Muscle of arm (tissue), 12 donors: ENCODE measurements around the gene GSN. TPM values are rescaled to one million over a fixed set of nuclear protein-coding genes. Genes with fewer than 3 reads are reported as not detected.
A peak's percentile ranks its signal among the peaks of the same experiment; 100 is the strongest.

Source experiments
- DNase-seq: peaks from one replicate; pipeline ENCODE4 v3.0.0-alpha.2; 2013
- polyA plus RNA-seq, 12 donors: library from polyadenylated mRNA; unstranded; fragments of 120-200 nt; gene quantifications; one replicate each; pipeline ENCODE4 v1.2.1, GENCODE V29; 2013; ENCODE audit not compliant: insufficient read length in 12 of 12

GSN gene
- polyA plus RNA-seq, 12 donors = 210 to 597 (median 263) TPM

DNA sequence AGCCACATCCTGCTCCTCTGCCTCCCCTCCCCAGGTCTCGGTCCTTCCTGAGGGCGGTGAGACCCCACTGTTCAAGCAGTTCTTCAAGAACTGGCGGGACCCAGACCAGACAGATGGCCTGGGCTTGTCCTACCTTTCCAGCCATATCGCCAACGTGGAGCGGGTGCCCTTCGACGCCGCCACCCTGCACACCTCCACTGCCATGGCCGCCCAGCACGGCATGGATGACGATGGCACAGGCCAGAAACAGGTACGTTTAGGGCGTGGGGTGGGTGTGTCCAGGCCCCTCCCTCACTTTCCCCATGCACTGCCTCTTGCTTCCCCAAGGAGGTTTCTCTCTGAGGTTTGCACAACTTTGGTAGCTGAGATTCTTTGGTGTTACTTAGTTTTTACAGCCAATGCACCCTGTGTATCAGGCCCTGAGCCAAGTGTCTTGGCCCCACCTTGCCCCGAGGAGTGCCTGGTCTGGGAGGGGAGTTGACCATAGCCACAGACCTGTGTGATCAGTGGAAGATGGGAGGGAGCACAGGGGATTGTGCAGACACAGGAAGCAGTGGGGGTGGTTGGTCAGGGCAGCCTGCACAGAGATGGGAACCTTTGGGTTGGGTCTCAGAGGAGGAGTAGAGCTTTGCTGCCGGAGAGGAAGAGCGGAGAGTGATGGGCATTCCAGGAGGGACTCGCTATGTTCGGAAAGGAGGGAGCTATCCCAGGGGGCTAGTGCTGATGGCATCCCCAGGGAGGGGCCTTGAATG lies 50.8 kb downstream of the GSN start:
- DNase-seq = no peak

DNA sequence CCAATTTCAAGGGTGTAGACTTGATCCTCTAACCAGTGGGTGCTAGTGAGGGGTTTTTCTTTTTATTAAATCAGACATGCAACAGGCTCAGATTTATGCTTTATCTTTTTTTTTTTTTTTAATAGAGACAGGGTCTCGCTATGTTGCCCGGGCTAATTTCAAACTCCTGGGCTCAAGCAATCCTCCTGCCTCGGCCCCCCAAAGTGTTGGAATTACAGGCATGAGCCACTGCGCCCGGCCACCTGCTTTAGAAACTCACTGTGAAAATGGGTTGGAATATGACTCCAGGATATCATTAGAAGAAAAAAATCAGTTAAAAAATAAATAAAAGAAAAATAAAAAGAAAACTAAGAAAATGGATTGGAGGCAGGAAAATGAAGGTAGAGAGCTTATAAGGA lies 51.4 kb downstream of the GSN start:
- DNase-seq = no peak

DNA sequence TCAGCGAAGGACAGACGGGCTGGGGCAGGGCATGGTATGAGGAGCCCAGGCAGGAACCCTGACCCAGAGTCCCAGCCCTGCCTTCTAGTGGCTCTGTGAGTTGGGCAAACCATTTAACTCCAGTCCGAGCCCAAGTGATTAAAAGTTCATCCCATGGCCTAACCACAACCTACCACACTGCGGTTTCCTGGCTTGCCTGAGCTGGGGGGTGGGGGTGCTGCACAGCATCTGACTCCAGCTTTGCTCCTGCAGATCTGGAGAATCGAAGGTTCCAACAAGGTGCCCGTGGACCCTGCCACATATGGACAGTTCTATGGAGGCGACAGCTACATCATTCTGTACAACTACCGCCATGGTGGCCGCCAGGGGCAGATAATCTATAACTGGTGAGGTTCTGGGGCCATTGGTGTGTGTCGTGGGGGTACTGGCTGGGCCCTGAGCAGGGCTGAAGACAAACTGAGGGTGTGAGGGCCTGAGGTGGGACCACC lies 53.1 kb downstream of the GSN start:
- no peak for DNase-seq

DNA sequence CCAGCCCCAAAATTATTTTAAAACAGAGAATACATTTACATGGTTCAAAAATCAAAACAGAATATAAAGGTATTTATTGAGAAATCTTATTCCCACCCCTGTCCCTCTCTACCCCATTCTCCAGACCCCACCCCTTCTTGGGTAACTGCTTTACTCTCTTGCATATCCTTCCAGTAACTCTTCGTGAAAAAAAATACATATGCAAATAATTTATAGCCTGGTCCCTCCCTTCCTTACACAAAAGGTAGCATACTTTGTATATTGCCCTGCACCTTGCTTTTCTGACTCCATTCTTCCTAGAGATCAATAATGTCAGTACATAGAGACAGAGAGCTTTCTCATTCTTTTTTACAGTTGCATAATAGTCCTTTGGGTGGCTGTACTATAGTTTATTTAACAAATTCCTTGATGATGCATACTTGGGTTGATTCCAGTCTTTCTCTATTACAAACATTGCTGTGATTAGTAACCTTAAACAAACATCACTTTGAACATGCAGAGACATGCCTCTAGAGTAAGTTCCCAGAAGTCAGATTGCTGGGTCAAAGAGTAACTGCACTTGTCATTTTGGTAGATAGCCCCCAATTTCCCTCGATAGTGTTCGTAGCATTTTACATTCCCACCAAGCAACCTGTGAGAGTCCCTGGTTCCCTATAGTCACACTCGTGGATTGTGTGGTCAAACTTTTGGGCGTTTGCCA lies 54.2 kb downstream of the GSN start:
- no peak for DNase-seq

DNA sequence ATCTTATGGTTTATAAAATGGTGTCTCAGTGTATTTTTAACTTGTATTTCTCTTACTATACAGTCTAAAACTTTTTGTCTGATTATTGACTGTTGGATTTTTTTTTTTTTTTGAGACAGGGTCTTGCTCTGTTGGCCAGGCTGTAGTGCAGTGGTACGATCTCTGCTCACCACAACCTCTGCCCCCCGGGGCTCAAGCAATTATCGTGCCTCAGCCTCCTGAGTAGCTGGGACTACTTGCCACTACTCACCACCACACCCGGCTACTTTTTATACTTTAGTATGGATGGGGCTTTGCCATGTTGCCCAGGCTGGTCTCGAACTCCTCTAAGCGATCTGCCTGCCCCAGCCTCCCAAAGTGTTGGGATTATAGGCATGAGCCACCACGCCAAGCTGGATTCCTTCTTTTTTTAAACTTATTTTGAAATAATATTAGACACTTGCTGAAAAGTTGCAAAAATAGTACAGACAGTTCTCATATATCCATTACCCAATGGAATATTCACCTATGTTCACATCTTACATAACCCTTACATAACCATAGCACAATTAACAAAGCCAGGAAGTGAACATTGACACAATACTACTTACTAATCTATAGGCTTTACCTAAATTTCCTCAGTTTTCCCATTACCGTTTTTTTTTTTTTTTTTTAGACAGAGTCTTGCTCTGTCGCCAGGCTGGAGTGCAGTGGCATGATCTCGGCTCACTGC lies 54.9 kb downstream of the GSN start:
- no peak for DNase-seq

DNA sequence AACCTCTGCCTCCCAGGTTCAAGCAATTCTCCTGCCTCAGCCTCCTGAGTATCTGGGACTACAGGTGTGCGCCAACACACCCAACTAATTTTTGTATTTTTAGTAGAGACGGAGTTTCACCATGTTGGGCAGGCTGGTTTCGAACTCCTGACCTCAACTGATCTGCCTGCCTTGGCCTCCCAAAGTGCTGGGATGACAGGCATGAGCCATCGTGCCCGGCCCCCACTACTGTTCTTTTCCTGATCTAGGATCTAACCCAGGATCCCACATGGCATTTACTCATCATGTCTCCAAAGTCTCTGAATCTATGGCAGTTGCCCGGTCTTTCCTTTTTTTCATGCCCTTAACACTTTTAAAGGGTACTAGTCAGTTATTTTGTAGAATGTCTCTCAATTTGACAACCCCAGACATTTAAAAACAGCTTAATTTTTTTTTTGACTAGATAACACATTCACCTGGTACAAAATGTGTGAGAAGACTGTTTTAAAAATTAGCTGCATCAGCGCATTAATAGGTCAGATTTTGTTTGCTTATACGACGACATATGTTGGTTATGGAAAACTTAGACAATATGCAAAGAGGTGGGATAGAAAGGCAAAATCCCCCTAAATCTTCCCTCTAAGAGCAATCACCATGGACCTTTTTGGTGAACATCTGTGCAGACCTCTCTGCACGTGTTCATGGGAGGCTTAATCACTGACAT lies 55.6 kb downstream of the GSN start:
- no peak for DNase-seq

DNA sequence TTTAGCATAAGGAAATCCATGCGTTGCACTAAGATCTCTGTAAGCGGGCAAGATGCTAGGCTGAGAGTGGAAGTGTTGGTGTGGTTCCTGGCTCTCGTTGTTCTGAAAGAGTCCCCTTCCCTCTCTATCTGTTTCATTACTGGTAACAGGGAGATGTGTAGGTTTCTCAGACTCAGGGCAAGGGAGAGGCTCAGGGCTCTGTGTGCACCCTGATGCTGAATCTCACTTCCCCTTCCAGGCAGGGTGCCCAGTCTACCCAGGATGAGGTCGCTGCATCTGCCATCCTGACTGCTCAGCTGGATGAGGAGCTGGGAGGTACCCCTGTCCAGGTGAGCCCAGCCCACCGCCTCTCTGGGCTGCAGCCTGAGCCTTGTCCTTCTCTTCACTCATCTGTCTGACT lies 56.4 kb downstream of the GSN start:
- DNase-seq = no peak

DNA sequence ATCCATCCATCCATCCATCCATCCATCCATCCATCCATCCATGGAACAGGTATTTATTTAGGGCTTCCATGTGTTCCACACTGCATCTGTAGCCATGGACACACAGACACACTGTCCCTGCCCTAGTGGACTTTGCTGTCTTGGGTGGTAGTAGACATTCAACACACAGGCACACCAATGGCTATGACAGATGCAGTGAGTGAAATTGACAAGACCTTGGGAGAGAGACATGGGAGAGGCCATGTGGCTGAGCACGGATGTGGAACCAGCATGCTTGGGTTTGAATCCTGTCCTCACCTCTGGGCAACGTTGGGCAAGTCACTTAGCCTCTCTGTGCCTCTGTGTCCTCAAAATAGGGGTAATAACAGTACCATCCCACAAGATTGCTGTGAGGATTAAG lies 56.8 kb downstream of the GSN start:
- no peak for DNase-seq

DNA sequence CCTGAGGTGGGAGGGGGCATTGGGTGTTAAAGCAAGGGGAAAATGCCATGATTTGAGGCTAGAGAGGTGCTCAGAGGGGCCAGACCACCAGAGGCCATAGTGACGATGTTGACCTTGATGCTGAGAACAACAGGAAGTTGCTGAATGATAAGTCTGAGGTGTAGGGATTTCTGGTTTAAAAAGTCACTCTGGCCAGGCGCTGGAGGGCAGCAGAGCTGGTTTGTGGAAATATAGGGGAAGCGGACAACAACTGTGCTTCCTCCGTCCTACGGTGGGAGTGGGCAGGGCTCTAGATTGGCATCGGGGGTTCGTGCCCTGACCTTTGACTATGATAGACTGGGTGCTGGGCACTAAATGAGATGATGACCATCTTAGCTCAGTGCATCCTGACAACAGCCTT lies 57.4 kb downstream of the GSN start:
- no peak for DNase-seq

DNA sequence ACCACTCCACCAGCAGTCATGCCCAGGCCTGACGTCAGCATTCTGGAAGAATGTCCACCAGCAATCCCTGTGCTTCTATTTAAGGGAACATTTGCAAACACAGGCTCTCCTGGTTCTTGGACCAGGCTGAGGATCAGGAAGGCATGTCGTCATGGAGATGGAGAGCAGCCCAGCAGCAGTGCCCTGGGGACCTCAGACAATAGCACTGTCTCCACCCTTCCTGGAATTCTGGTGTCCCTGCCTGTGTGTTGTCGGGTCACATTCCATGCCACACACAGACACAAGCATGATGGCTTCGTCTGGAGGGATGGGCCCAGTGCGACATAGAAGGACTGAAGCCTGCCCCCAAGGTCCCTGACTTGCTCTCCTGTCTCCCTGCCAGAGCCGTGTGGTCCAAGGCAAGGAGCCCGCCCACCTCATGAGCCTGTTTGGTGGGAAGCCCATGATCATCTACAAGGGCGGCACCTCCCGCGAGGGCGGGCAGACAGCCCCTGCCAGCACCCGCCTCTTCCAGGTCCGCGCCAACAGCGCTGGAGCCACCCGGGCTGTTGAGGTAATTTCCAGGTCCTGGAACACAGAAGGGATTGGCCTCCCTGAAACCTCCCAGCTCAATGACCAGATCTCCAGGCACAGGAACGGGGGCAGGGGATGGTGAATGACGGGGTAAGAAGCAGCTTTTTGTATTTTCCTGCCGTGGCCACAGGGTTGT lies 58.3 kb downstream of the GSN start:
- DNase-seq = peak; percentile 93

DNA sequence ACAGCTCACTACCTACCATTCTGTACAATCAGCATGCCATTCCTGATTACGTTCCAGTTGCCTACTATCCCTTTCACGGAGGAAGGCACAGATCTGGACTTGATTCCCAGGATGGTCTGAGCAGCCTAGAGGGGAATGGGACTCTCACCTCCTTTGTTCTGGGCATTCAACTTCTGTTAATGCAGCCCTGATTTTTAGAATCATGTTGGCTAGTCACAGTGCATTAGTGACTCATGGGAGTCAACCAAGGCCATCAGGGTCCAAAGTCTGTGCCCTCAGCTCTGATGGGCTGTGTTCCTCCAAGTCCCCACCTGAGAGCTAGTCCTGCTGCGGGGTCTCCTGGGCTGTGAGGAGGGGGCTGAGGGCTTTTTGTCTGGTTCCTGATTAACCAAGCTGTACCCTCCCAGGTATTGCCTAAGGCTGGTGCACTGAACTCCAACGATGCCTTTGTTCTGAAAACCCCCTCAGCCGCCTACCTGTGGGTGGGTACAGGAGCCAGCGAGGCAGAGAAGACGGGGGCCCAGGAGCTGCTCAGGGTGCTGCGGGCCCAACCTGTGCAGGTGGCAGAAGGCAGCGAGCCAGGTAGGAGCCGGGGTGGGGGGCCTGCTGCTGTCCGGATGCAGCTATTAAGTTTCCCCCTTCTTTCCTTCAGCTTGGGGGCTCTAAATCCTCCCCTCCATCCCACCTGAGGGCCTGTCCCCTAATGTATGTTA lies 59.1 kb downstream of the GSN start:
- no peak for DNase-seq

DNA sequence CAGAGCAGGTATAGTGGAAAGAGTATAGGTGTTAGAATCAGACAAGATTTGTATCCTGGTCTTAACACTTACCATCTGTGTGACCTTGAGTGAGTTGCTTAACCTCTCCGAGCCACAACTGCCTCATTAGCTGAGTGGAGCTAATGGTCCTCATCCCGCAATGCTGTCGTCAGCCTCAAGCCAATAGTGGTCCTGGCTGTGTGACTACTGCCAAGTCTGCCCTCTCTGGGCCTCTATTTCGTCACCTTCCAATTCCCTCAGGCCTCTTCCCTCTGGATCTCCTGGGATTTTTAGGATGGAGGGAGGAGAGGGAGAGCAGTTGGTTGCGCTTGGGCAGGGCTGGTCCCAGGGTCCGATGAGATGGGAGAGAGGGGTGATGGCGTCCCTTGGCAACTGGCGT lies 60.5 kb downstream of the GSN start:
- DNase-seq = no peak

DNA sequence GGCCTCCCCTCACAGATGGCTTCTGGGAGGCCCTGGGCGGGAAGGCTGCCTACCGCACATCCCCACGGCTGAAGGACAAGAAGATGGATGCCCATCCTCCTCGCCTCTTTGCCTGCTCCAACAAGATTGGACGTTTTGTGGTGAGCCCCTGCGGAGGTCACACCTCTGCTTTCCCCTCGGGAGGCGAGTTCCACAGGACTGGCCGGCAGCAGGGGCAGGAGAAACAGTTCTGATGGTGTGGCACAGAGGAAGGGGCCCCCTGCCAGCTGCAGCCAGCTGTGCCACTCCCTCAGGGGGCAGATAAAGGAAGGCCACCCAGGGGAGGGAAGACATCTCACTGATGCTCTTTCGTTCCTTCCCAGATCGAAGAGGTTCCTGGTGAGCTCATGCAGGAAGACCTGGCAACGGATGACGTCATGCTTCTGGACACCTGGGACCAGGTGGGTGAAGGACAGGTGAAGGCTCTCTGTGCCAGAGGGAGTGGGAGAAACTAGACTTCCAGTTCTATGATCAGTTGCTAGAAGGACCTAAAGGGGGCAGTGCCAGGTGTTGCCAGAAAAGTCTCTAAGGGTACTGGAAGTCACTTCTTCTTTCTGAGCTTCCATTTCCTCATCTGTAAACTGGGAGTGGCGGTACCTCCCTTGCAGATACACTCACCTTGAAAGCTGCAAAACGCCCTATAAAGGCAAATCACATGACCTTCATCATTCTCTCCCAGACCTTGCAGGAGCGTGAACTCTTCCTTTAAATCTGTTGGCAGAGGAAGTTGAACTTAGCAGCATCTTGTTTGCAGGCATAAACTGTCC lies 61.1 kb downstream of the GSN start:
- no peak for DNase-seq

DNA sequence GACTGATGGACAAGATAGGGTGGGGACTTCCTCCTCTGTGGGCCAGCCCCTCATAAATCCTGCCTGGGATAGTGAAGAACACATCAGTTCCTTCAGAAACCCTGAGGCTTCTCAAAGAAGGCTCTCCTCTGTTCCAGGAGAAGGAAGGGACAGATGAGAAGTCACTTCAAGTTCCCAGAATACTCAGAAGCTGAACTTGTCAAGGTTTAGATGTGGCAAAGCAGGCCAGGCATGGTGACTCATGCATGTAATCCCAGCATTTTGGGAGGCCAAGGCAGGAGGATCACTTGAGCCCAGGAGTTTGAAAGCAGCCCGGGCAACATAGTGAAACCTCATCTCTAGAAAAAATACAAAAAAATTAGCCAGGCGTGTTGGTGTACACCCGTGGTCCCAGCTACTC lies 63.6 kb downstream of the GSN start:
- DNase-seq = no peak

DNA sequence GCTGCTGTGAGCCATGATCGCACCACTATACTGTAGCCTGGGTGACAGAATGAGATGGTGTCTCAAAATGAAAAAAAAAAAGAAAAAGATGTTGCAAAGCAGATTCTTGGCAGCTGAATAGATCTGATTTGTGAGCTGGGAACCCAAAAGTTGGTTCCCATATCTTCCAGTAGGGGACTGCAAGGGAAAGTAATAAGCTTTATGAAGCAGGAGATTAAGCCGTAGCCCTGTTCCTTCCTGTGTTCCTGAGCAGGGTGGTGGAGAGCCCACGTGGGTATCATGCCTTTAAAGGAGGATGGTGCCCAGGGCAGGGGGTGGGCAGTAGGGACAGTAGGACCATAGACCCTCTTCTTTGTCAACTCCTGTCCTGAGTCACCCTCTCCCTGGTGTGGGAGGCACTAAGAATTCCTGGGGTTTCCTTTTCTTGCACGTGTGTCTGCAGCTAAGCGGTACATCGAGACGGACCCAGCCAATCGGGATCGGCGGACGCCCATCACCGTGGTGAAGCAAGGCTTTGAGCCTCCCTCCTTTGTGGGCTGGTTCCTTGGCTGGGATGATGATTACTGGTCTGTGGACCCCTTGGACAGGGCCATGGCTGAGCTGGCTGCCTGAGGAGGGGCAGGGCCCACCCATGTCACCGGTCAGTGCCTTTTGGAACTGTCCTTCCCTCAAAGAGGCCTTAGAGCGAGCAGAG lies 64.2 kb downstream of the GSN start:
- DNase-seq = peak; percentile 35

DNA sequence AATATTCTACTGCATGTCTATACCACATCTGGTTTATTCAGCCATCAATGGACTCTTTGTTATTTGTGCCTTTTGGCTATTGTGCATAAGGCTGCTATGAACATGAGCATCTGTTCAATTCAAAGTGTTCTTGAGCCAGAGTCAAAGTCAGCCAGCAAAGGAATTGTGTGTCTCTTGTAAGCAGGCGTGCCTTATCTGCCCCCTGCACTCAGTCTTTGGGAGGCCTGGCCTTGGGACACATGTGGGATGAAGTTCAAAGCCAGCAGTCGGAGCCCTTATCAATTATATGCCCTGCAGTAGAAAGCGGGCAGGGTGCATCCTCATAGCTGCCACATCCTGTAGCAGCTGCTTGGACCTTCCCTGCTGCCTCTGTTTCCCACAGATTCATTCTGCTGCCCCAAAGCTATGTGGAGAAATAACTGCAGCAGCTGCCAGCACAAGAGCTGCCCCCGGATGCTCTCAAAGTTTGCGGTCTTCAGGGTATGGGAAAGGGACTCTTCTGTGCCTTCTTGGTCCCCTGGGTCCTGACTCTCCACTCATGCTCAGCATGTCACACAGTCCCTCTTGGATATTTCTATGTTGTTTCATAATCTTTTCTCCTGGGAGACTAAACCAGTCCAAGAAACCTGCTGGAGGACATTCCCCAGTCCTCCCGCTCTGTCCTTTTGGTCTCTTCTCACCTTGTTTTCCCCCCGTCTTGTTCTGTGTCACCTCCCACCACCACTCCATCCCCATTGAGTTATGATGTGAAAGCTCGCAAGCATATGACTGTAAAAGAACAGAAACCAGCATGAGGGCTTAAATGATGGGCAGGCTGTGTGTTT lies 66.2 kb downstream of the GSN start:
- no peak for DNase-seq

DNA sequence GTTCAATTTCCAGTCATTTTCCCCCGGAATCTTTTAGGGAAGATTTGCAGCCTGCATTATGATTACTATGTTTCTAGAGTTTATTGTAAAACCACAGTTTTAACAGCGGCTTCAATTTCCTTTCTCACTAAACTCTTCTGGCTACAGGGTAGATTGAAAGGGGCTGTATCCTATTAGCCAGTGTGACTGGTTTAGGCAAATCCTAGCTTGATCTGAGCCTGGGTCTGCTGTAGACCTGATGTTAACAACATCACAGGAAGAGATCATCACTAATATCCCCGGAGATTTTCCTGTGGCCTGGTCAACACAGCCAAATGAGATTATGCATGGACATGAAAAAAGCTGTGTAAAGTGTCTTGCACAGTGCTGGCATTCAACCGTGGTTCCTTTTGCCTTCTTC lies 68.7 kb downstream of the GSN start:
- no peak for DNase-seq

DNA sequence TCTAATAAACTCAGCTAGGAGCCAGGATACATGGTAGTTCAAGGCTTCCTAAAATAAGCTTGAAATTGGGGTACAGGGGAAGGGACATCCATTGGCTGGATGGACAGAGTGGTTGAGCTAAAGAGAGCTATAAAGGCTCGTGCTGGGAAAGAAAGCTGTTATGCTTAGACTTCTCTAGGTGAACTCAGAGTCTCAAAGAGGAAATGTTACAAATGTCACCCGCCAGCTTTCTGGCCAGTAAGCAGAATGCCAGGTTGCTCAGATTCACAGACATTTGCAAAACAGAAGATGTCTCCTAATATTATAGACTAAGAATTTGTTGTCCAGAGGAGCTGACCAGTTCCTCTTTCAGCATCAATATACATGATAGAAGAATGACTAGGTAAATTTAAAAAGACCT lies 71.5 kb downstream of the GSN start:
- DNase-seq = no peak
